B cell (primary cell): ENCODE data around the gene DCUN1D3.
"Not testable (repeated sequence)": the region's sequence is repeated elsewhere in the genome, so short reads cannot be mapped to it uniquely, and the experiment has no call there.

ENCODE experiments used
- CTCF ChIP-seq: fragments of 200-600 bp; IDR thresholded peaks from one replicate; pipeline ENCODE4 v1.8.0; 2022; ENCODE audit warnings: antibody characterized with exemption, mild to moderate bottlenecking
- EZH2 ChIP-seq: IDR thresholded peaks from 2 replicates; pipeline ENCODE4 v1.6.1; 2012; ENCODE audit warnings: borderline replicate concordance, low read depth, mild to moderate bottlenecking, moderate library complexity, low read length; ENCODE audit not compliant: insufficient read depth, poor library complexity, severe bottlenecking

- not testable (repeated sequence) for TF ChIP-seq CTCF, EZH2
Measured at GRCh38 chr16:20864376-20864775, 35.8 kb downstream of the DCUN1D3 start.
